ENCODE results near the gene BEND6. TPM values are rescaled to one million over a fixed set of nuclear protein-coding genes. Genes with fewer than 3 reads are reported as not detected.

Gene BEND6
- total RNA-seq, 4 donors from 2014 or later = not detected

DNA sequence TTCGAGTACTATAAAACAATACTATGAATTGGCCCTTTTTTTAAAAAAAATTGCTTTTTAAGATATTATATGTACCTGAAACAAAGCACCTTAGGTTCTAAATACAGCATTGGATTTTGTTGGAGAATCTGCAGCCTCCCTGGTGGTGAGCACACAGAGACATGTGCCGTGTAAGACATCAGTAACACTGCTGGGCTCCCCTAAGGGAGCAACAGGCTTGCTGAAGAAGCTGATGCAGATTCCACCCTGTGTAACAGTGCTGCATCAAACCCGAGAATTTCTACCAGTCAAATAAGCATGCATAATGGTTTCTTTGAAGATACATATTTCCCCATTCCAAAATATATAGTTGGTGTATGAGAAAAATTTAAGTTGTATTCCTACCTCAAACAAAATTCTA lies 108.9 kb downstream of the BEND6 start:
- H3K4me3 ChIP-seq = no peak overlapping the region
- no peaks in the 10 kb centered on the region for H3K4me1 ChIP-seq
- H3K27me3 ChIP-seq = no peaks in the 10 kb centered on the region
- DNase-seq = no peak
- no peak overlapping the region for H3K27ac ChIP-seq
- peaks cover 0 to 14% (median 0%) of the 10 kb centered on the region in 3 donors for H3K36me3 ChIP-seq
- no peaks in the 10 kb centered on the region for H3K9me3 ChIP-seq
- TF ChIP-seq, protein P1, sequence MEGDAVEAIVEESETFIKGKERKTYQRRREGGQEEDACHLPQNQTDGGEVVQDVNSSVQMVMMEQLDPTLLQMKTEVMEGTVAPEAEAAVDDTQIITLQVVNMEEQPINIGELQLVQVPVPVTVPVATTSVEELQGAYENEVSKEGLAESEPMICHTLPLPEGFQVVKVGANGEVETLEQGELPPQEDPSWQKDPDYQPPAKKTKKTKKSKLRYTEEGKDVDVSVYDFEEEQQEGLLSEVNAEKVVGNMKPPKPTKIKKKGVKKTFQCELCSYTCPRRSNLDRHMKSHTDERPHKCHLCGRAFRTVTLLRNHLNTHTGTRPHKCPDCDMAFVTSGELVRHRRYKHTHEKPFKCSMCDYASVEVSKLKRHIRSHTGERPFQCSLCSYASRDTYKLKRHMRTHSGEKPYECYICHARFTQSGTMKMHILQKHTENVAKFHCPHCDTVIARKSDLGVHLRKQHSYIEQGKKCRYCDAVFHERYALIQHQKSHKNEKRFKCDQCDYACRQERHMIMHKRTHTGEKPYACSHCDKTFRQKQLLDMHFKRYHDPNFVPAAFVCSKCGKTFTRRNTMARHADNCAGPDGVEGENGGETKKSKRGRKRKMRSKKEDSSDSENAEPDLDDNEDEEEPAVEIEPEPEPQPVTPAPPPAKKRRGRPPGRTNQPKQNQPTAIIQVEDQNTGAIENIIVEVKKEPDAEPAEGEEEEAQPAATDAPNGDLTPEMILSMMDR (IDR thresholded peaks at IDR 0.05) = no peak
- TF ChIP-seq POLR2A (IDR thresholded peaks at IDR 0.05) = no peak

DNA sequence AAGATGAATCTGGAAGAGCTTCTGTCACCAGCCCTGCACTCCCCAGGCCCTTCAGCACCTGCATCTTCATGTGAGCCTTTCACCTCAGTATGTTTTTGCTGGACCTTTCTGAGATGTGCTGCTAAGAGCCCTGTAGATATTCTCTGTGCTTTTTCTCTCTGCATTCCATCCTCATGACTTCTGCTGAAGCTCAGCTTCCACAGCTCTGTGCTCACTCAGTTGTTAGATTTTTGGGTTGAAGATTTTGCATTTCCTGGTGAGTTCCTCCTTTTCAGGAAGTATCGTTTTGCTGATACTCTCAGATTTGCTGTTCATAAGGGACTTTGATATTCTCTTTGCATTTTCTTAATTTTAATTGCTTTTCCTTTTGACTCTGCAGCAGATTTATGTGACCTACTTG lies 109.9 kb downstream of the BEND6 start:
- no peaks in the 10 kb centered on the region for H3K27me3 ChIP-seq
- no peak for DNase-seq
- H3K9me3 ChIP-seq = no peaks in the 10 kb centered on the region
- H3K36me3 ChIP-seq = peaks cover 0 to 9% (median 0%) of the 10 kb centered on the region in 3 donors
- H3K27ac ChIP-seq = no peak overlapping the region
- H3K4me3 ChIP-seq = no peak overlapping the region
- H3K4me1 ChIP-seq = no peaks in the 10 kb centered on the region
- no peak for TF ChIP-seq POLR2A (IDR thresholded peaks at IDR 0.05)
- TF ChIP-seq, protein P1 (IDR thresholded peaks at IDR 0.05) = no peak

DNA sequence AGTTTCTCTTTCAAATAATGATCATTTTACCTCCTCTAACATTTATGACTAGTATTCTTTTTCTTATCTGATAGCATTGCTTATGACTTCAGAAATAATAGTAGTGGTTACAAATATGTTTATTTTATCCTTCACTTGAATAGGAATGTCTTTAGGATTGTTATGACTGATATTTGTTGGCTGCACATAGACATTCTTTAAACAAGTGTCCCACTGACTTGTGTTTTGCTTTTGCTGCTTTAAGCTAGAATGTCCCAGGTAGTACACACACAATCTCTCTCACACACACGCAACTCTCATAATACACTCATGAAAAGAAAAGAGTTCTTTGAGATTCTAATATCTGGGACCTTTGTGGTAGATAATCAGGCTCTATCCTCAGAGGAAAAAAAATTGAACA lies 113.2 kb downstream of the BEND6 start:
- Histone ChIP-seq H3K9me3 (no peaks in the 10 kb centered on the region), H3K4me3 (no peak overlapping the region), H3K36me3 (peaks cover 0 to 5% (median 0%) of the 10 kb centered on the region in 3 donors), H3K4me1 (no peaks in the 10 kb centered on the region), H3K27me3 (no peaks in the 10 kb centered on the region), H3K27ac (no peak overlapping the region)
- TF ChIP-seq, protein P1 (IDR thresholded peaks at IDR 0.05) = no peak
- TF ChIP-seq POLR2A (IDR thresholded peaks at IDR 0.05) = no peak
- DNase-seq = no peak

DNA sequence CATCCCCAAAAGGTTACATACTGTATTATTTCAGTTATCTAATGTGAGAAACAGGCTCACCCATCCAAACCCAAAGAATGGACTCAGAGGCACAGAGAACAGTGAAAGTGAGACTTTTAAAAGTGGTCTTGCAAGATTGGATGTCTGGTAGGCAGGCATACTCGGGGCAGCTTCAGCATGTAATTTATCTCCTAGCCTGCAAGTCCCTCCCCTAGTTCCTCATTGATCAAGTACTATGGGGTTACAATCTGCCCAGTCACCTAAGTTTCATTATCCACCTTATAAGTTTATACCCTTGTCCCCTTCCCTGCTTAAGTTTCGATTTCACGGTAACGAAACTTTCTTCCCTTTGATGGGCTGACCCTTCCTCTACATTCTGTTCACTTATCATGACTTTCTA lies 114.3 kb downstream of the BEND6 start:
- Histone ChIP-seq H3K9me3 (no peaks in the 10 kb centered on the region), H3K4me1 (no peaks in the 10 kb centered on the region), H3K4me3 (no peak overlapping the region), H3K27ac (no peak overlapping the region), H3K36me3 (no peaks in the 10 kb centered on the region), H3K27me3 (no peaks in the 10 kb centered on the region)
- TF ChIP-seq, protein P1 (IDR thresholded peaks at IDR 0.05) = no peak
- no peak for TF ChIP-seq POLR2A (IDR thresholded peaks at IDR 0.05)
- DNase-seq = no peak

DNA sequence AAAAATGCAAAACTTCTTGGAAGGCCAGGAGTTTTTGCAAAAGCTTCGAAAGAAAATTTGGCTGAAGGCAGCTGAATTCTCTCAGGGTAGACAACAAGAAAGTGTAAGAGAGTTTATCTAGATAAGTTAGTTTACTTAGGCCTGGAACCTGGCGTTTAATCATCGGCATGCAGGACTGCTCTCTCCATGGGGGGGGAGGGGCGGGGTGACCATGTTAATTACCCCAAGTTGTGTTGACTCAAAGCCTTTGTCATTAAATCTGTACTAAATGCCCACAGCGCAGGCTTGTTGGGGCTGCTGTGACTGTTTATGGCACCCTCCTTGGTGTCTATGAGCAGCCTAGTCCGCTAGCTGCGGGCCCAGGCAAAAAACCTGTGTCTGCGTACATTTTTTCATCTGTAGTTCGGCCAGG lies 115.0 kb downstream of the BEND6 start:
- TF ChIP-seq POLR2A (IDR thresholded peaks at IDR 0.05) = no peak
- TF ChIP-seq, protein P1 (IDR thresholded peaks at IDR 0.05) = no peak
- DNase-seq = no peak
- H3K36me3 ChIP-seq = no peaks in the 10 kb centered on the region
- no peaks in the 10 kb centered on the region for H3K4me1 ChIP-seq
- no peak overlapping the region for H3K27ac ChIP-seq
- no peaks in the 10 kb centered on the region for H3K9me3 ChIP-seq
- no peak overlapping the region for H3K4me3 ChIP-seq
- no peaks in the 10 kb centered on the region for H3K27me3 ChIP-seq

DNA sequence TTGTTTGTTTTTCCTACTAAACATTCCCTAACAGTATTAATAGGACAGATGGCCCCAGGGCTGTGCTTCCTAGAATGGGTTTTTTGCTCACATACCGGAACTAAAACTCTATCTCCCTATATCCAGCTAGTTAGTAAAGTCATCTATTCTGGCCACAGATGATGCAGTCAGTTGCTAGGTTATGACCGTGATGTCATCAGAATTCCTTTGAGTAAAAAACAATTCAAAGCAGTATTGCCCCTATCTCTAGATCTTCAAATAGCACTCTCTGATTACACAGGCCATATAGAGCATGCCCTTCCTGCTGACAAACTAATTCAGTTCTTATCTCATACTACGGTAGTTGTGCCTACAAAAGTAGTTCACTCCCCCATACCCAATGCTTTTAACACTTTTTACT lies 117.2 kb downstream of the BEND6 start:
- Histone ChIP-seq H3K27me3 (no peaks in the 10 kb centered on the region), H3K9me3 (no peaks in the 10 kb centered on the region), H3K27ac (no peak overlapping the region), H3K36me3 (no peaks in the 10 kb centered on the region), H3K4me1 (no peaks in the 10 kb centered on the region), H3K4me3 (no peak overlapping the region)
- no peak for DNase-seq
- TF ChIP-seq, protein P1 (IDR thresholded peaks at IDR 0.05) = no peak
- TF ChIP-seq POLR2A (IDR thresholded peaks at IDR 0.05) = no peak
